Activated CD8-positive, alpha-beta memory T cell treated with anti-CD3 and anti-CD28 coated beads for 48 hours (primary cell): ENCODE results near the gene TOM1.

Source experiments
- DNase-seq, 3 experiments: peaks; one replicate each; pipeline ENCODE4 v3.0.0-alpha.2; 2020; ENCODE audit warnings: low read depth in 2 of 3, low spot score in 2 of 3

The TOM1 gene

DNA sequence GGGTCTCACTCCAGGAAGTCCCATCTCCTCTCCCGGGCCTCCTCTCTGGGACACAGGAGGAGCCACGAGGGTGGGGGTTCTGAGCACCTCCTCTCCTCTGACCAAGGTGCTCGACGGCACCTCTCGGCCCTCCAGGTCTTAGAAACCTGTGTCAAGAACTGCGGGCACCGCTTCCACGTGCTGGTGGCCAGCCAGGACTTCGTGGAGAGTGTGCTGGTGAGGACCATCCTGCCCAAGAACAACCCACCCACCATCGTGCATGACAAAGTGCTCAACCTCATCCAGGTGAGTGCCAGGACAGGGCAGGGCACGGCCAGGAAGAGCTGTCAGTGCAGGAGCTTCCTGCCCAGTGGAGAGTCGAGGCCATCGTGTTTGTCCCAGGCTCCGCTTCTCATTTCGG lies 23.2 kb downstream of the TOM1 start:
- DNase-seq: no peak

DNA sequence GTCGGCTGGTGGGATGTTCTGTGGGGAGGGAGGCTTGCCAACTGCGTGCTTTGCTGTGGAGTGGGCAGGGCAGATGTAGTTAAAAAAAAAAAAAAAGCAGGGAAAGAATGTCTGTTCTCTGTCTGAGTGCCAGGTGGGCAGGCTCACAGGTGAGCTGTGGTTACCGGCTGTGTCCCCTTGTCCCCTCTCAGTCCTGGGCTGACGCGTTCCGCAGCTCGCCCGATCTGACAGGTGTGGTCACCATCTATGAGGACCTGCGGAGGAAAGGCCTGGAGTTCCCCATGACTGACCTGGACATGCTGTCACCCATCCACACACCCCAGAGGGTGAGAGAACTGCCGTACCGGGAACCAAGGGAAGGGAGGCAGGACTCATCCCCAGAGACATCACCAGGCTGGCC lies 23.6 kb downstream of the TOM1 start:
- no peak for DNase-seq

DNA sequence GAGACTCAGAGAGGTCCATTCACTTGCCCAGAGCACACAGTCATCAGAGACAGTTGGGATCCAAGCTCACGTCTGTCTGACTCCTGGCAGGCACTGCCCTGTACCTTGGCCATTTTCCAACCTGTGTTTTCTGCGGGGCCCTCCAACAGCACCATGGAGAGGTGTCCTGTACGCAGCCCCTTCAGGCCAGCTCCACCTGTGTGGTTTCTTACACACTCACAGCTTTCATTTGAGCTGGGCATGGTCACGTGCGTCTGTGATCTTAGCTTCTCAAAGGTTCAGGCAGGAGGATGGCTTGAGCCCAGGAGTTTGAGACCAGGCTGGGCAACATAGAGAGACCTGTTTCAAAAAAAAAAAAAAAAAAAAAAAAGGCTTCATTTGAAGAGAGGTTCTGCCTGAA lies 24.4 kb downstream of the TOM1 start:
- no peak for DNase-seq

DNA sequence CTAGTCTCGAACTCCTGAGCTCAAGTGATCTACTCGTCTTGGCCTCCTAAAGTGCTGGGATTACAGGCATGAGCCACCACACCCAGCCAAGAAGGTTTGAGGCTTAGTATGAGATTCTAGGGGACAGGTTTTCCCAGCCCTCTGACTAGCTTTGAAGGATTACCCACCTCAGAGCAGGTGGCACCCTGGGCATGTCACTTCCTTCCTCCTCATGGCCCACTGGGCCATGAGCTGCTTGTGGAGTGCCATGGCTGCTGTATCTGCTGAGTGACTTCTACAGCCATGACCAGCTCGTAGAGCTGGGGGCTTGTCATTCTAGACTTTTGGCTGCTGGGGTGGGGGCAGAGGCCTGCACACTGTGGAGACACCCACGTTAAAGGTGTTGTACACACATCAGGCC lies 25.1 kb downstream of the TOM1 start:
- DNase-seq: no peak

DNA sequence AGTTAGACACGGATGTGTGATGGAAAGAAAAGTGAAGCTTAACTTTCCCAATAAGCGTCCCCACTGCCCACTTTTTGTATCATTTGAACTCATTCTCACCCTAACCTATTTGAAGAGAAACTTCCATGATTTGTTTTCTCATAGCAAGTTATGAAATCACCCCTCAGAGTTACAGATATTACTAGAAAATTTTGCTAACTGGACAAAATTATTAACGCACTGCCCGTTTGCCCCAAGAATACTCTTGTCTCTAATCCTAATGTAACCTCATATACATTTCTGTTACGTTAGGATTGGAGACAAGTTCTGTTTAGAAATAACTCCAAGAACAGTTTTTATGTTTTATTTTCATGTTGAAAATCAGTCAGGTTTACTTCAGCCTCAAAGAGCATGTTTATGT lies 25.5 kb downstream of the TOM1 start:
- DNase-seq: no peak

DNA sequence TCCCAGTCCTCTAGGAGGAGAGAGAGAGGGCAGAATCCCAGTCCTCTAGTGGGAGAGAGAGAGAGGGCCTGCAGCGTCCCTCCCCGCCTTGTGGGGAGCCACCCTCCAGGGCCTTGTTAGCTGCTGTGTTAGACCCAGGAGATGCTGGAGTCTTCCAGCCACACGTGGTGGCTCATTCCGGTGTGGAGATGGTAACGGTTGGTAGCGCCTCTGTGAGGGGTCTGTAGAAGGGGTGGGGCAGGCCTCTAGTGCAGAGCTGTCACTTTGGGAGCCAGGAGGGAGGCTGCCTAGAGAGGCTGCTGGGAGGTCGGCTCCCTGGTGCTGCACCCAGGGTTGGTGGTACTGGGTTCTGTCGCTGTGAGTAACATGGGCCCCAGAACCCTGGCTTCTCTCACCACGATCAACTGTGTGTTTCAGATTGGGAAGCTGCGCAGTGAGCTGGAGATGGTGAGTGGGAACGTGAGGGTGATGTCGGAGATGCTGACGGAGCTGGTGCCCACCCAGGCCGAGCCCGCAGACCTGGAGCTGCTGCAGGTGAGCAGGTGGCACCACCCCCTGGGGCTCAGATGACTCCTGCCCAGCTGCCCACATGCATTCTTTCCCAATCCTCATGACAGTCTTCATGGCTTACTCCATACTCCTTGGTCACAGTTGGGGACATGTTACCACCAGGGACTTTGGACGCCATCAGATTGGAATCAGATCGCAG lies 27.3 kb downstream of the TOM1 start:
- no peak for DNase-seq

DNA sequence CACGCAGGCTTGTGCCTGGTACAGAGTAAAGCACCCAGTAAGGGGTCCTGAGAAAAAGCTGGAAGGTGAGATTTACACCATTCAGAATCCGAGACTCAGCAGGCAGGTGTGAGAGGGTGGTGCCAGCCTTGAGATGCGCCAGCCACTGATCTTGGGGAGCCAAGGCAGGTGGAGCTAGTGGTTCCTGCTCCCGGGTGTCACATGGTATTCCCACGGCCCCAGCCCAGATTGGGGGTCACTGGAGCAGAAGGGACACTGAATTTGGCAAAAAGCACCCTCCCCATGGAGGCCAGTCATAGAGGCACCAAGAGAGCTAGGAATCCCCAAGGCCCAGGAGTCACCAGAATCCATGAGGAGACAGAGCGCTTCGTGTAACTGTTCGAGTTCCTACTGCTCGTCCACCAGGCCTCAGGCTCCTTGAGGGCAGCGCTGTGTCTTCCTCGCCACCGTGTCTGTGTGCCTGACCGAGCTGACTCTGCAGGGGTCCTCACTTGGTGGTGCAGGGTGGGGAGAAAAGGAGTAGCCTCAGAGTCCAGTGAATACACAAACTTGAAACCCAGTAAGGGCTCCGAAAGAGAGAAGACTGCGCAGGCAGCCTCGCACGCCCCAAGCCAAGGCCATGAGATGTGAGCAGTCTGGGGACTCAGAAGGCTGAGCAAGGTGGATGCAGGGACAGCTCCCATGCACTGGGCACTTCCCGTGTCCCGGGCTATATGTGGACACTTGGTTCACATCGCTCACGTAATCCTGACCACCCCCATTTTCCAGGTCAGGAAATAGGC lies 28.2 kb downstream of the TOM1 start:
- DNase-seq: no peak

DNA sequence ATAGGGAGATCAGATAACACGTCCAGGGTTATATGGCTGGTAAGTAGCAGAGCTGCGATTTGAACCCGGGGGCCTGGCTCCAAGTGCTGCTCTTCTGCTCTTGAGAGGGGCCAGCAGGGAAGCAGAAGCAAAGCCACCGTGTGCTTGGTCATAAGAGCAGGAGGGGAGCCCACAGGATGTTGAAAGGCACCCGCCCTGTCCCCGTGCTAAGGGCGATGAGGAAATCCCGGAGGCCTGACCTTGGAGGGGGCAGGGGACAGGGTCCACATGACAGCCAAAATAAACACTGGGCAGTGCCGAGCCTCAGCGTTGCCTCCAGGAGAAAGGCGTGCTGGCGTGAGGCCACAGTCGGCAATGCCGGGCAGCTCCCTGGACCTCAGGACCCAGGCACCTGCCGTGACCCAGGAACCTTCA lies 28.8 kb downstream of the TOM1 start:
- DNase-seq: no peak

DNA sequence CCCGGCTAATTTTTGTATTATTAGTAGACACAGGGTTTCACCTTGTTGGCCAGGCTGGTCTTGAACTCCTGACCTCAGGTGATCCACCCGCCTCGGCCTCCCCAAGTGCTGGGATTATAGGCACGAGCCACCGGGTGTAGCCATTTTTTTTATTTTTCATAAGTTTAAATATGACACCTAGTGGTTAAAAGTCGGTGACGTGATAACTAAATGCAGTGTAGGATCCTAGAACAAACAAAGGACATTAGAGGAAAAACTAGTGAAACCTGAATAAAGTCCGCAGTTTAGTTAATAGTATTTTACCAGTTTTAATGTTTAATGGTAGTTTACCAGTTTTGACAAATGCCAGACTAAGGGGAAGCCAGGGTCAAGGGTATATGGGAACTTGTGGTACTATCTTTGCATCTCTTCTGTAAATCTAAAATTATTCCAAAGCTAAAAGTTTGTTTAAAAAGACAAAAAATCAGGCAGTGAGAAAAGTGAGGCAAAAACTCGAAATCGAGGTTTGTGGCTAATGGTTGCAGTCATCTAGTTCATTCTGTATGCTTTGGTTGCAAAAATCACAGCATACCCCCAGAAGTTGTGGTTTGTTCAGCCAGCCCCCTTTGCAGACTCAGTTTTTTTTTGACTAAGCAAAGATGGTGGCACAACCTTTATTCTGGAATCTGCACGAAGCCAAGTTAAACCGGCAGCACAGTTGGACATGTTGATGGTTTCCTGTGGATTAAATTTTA lies 29.6 kb downstream of the TOM1 start:
- DNase-seq: no peak

DNA sequence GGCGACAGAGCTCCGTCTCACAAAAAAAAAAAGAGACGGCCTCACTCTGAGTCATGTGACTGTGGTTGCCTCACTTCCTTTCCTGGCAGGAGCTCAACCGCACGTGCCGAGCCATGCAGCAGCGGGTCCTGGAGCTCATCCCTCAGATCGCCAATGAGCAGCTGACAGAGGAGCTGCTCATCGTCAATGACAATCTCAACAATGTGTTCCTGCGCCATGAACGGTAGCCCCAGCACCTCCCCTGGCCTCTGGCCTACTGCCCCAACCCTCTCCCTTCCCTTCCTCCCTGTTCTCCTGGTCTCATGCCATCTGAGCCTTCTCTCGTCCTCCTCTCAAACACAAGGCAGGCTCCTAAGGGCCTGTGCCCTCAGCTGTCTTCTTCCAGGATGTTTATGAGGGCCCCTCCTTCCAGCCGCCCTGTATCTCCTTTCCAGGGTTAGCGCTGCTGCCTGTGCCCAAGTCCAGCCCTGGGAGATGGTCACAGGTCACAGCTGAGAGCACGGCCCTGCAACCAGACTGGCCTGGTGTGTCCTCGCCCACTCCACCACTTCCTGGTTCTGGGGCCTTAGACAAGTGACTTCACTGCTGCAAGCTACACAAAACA lies 30.7 kb downstream of the TOM1 start:
- DNase-seq: no peak

DNA sequence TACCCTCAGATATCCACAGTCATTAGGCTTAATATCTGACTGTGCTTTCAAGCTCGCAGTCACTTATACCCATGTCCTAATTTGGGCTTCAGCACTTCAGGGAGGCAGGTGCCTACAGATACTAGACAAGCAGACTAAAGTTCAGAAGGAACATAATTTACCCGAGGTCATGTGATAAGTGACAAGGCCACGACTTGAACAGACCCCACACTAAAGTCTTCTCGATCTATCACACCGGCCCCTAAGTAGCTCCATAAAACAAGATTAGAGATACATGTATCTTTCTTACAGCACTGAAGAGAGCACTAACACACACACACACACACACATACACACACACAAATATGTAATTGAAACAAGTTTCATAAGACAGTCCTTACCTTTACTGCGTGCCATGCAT lies 32.6 kb downstream of the TOM1 start:
- DNase-seq: no peak

DNA sequence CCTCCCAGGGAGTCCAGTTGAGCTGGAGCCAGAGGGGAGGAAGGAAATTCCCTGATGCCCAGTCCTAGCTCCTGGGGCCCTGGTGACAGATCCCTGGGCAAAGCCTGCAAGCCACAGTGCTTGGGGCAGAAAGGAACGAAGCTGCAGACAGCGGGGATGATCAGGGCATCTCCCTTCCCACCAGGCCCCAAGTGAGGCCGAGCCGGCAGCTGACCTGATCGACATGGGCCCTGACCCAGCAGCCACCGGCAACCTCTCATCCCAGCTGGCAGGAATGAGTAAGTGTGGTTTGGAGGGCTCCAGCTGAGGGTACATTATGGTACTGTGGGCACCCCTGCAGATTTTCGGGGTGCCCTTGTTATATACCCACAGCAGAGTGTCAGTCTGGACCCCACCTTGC lies 33.5 kb downstream of the TOM1 start:
- DNase-seq: no peak

DNA sequence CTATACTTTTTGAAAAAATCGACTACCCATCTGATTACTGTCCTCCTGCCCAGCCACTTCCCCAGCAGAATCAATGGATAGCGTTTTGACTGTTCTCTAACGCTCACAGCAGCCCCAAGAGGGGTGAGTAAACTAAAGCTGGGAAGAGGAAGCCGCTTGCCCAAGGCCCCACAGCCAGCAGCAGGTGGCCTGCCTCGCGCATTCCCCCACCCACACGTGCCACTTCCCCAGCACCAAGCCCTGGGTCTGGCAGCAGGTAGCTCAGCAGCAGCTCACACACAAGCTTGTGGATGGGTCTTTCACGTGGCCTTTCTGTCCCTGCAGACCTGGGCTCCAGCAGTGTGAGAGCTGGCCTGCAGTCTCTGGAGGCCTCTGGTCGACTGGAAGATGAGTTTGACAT lies 34.3 kb downstream of the TOM1 start:
- no peak for DNase-seq

DNA sequence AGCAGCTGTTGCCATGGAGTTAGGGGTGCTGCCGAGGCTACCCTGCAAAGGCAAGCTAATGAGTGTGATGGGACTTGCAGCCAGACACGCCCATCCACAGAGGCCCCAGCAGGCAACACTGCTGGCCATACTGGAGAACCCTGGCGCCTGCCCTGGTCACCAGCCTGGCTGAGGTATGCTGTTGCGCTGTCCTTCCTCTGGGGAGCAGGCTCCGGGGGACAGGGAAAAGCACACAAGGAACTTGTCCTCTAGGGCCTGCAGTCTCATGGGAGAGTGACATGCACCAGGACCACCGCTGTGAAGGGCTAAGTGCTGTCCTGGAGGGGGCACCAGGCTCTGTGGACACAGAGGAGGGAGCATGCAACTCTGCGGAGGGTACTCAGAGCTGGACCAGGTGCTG lies 35.8 kb downstream of the TOM1 start:
- DNase-seq: no peak

DNA sequence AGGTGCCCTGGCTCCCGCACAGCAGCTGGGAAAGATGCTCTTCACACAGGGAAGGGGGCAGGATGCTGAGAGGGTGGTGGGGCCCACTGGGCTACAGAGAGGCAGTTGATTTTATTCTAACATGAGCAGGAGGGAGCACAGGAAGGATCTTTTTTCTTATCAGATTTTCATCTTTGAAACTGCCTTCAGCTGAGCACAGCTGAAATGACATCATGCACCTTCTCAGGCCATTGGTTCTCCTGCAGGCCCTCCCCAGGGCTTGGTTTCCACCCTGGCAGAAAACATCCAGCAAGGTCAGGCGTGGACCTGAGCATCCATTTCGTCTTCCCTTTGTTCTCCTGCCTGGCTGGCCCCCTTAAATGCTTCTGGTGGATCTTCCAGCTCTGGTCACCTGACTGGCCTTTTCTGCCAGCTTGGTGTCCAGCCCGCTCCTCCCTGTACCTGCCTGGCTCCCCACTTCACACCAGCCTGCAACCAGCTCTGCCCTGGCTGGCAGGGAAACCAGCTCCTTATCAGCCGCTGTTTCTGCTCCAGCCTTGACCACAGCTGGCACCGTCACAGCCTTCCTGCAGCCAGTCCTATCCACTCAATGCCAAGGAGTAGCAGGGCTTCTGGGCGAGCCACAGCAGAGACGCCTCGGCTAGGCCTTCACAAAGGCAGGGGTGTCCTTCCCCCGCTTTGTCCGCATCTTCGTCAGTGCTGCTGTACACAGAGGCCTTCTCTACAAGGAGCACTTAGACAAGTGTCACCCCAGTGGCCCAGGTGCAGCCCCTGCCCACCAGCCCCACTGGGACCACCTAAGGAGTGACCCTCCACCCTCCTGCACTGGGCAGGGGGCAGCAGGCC lies 36.5 kb downstream of the TOM1 start:
- no peak for DNase-seq

DNA sequence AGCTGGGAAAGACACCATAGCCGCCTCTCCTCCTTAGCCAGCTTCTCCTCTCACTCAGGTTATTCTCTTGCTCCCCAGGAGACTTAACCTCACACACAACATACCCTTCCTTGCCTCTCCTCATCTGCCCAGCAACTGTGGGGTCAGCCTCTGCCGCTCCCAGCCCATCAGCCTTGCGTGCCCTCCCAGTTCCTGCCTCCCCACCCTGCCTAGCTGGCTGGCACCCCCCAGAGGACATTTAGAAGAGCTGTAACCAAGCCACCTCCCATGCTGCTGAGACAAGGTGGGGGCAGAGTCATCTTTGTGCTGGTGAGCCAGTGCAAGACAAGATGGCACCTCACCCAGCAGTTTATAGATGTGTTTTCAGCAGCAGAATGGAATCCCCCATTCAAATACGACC lies 38.2 kb downstream of the TOM1 start:
- no peak for DNase-seq

DNA sequence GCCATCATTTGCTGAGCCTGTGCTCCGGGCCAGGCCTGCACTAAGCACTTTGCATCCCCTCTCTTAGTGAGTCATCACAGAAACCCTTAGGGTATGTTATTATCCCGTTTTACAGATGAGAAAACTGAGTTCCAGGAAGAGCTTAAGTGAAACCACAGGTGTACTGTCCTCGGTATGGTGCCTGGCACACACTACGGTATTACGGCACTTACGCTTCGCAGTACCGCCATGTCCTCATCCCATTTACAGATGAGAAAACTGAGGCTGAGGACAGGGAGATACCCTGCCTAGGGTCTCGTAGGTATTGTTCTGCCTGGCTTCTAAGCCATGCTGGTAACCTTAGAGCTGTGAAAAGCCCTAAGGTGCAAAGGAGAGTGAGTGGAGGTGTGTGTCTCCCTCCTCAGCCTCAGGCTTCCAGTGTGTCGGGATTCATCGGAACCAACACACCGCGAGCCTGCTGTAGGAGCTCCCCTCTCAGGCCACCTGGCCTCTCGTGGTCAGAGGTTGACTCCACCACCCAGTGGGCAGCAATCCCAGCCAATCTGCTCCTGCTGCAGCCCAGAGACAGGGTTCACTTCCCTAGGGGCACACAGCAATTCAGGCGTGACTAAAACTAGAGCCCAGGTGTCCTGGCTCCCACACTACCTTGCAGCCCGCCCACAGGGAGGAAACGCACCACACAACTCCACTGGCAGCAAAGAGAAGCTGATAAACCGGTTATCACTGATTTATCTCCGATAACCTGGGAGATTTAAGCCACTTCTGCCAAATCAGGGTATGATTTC lies 41.6 kb downstream of the TOM1 start:
- DNase-seq: no peak

DNA sequence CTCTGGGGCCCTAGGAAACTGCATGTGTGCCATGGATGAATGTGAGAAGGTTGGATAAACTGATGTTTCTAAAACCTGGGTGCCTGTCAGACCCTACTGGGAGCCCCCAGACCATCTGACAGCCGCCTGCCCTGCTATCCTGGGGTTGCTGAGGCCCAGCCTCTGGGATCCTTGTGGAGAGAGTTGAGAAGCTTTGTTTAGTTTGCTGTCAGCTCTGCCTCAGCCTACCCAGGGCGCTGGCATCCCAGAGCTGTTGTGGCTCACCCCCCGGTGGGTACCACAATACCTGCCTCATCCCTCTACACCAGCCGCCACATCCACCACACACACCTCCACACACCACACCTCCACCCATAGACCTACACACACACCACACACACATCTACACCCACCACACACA lies 42.7 kb downstream of the TOM1 start:
- no peak for DNase-seq

DNA sequence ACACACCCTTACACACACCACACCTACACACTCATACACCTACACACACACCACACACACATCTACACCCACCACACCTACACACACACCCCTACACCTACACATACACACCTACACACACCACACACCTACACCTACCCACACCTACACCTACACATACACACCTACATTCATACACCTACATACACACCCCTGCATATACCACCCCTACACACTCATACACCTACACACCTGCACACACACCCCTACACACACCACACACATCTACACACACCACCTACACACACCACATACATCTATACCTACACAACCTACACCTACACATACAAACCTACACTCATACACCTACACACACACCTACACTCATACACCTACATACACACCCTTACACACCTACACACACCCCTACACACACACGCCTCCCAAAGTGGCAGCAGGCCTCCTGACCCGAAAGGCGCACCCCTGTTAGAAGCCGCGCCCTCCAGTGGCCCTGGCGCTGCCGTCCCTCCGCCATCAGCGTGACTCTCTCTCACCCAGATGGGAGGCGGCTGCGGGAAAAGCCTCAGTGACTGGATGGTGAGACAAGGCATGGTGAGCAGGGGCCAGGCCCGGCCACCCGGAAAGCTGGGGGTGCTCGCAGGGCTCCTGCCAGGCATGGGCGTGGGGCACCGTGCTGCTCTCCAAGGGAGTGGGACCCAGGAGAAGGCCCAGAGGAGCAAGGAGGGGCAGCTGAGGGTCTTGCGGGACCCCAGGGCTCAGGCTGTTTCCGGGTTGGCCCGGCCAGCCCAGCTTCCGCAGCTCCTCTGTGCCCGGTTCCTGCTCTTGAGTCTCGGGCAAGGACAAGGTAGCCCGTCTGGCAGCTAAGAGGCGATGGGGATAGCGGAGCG lies 44.2 kb downstream of the TOM1 start:
- DNase-seq: no peak
